Neural cell (in vitro differentiated cells): ENCODE data around the gene DENND5B. TPM values are rescaled to one million over a fixed set of nuclear protein-coding genes. Genes with fewer than 3 reads are reported as not detected.

ENCODE experiments used
- H2AFZ ChIP-seq: fragments of 200-600, 300-800 bp; sonication (generic), shearing (Covaris generic); 2 replicates; pipeline ENCODE4 v1.6.0; 2014; ENCODE audit warnings: low read depth, mild to moderate bottlenecking, antibody characterized with exemption, low read length, moderate library complexity
- H3F3A ChIP-seq: fragments of 200-600 bp; shearing (Covaris generic); 2 replicates; pipeline ENCODE4 v1.6.1; 2016; ENCODE audit warnings: mild to moderate bottlenecking, moderate library complexity, mixed read lengths, antibody characterized with exemption, low read length; ENCODE audit not compliant: insufficient read depth, poor library complexity, severe bottlenecking
- H3K27ac ChIP-seq: fragments of 200-600, 300-800 bp; sonication (generic), shearing (Covaris generic); 2 replicates; pipeline ENCODE4 v1.5.1; 2014; ENCODE audit warnings: mild to moderate bottlenecking, low read length, moderate library complexity
- H3K27me3 ChIP-seq: fragments of 300-800, 200-600 bp; sonication (generic), shearing (Covaris generic); 2 replicates; pipeline ENCODE4 v1.6.0; 2014; ENCODE audit warnings: mild to moderate bottlenecking, low read depth, low read length, moderate library complexity; ENCODE audit not compliant: insufficient read depth
- H3K36me3 ChIP-seq: fragments of 300-800, 200-600 bp; sonication (generic), shearing (Covaris generic); 2 replicates; pipeline ENCODE4 v1.5.1; 2014; ENCODE audit warnings: mild to moderate bottlenecking, antibody characterized with exemption, low read length, moderate library complexity; ENCODE audit not compliant: insufficient read depth
- H3K4me2 ChIP-seq: fragments of 300-800, 200-600 bp; sonication (generic), shearing (Covaris generic); 2 replicates; pipeline ENCODE4 v1.6.0; 2014; ENCODE audit warnings: mild to moderate bottlenecking, low read length
- H3K4me3 ChIP-seq: fragments of 300-800, 200-600 bp; sonication (generic), shearing (Covaris generic); 2 replicates; pipeline ENCODE4 v1.5.1; 2014; ENCODE audit warnings: mild to moderate bottlenecking, low read length, moderate library complexity
- H3K79me2 ChIP-seq: fragments of 200-600 bp; shearing (Covaris generic); replicated peaks from 2 replicates; pipeline ENCODE4 v1.6.0; 2014; ENCODE audit warnings: mild to moderate bottlenecking, low read length, moderate library complexity; ENCODE audit not compliant: insufficient read depth
- H3K9ac ChIP-seq: fragments of 300-800, 200-600 bp; sonication (generic), shearing (Covaris generic); 2 replicates; pipeline ENCODE4 v1.6.1; 2016; ENCODE audit warnings: mild to moderate bottlenecking, low read length, mixed read lengths
- H3K9me2 ChIP-seq: fragments of 200-600 bp; shearing (Covaris generic); 2 replicates; pipeline ENCODE4 v1.6.1; 2016; ENCODE audit warnings: mild to moderate bottlenecking, low read length, mixed read lengths; ENCODE audit not compliant: insufficient read depth
- H3K9me3 ChIP-seq: fragments of 200-600, 300-800 bp; sonication (generic), shearing (Covaris generic); 2 replicates; pipeline ENCODE4 v1.6.1; 2016; ENCODE audit warnings: mild to moderate bottlenecking, mixed run types, low read length, moderate library complexity, mixed read lengths
- H4K20me1 ChIP-seq: fragments of 200-600 bp; shearing (Covaris generic); 2 replicates; pipeline ENCODE4 v1.6.1; 2016; ENCODE audit warnings: mild to moderate bottlenecking, mixed run types; ENCODE audit not compliant: insufficient read depth
- CTCF ChIP-seq: fragments of 450-650 bp; IDR thresholded peaks from 2 replicates; pipeline ENCODE4 v1.5.1; 2014; ENCODE audit warnings: antibody characterized with exemption, mild to moderate bottlenecking, moderate library complexity; ENCODE audit not compliant: poor library complexity, severe bottlenecking
- EP300 ChIP-seq: fragments of 450-650 bp; conservative IDR thresholded peaks from 2 replicates; pipeline ENCODE4 v1.6.1; 2014; ENCODE audit warnings: antibody characterized with exemption, mild to moderate bottlenecking, moderate library complexity; ENCODE audit not compliant: poor library complexity, severe bottlenecking
- EZH2 ChIP-seq: fragments of 200-600, 300-800 bp; shearing (Covaris generic), sonication (generic); IDR thresholded peaks from 2 replicates; pipeline ENCODE4 v1.6.1; 2014; ENCODE audit warnings: antibody characterized with exemption, low read length, borderline replicate concordance, mild to moderate bottlenecking; ENCODE audit not compliant: insufficient read depth, poor library complexity, severe bottlenecking
- MXI1 ChIP-seq: fragments of 450-650 bp; conservative IDR thresholded peaks from 2 replicates; pipeline ENCODE4 v1.6.1; 2014; ENCODE audit warnings: antibody characterized with exemption, mild to moderate bottlenecking; ENCODE audit not compliant: poor library complexity, severe bottlenecking
- POLR2AphosphoS5 ChIP-seq: IDR thresholded peaks from 2 replicates; pipeline ENCODE4 v1.6.1; 2012
- RAD21 ChIP-seq: fragments of 450-650 bp; conservative IDR thresholded peaks from 2 replicates; pipeline ENCODE4 v1.6.1; 2014; ENCODE audit warnings: antibody characterized with exemption, mild to moderate bottlenecking, moderate library complexity
- REST ChIP-seq: IDR thresholded peaks from 2 replicates; pipeline ENCODE4 v1.6.1; 2012; ENCODE audit warnings: borderline replicate concordance
- SMC3 ChIP-seq: fragments of 450-650 bp; conservative IDR thresholded peaks from 2 replicates; pipeline ENCODE4 v1.6.1; 2014; ENCODE audit warnings: antibody characterized with exemption, mild to moderate bottlenecking, moderate library complexity; ENCODE audit not compliant: poor library complexity
- TAF1 ChIP-seq: IDR thresholded peaks from 2 replicates; pipeline ENCODE4 v1.6.1; 2012; ENCODE audit warnings: low read depth
- polyA plus RNA-seq: library from polyadenylated mRNA; depleted of rRNA; stranded (reverse); fragments of >200 nt; gene quantifications from 2 replicates; pipeline ENCODE4 v1.2.3, GENCODE V29; 2014

DENND5B gene
- polyA plus RNA-seq, 1 donor from 2014 or later, result 23.8 TPM

- no peak overlapping the region for H3K27ac ChIP-seq
- H3F3A ChIP-seq, result no peaks in the 10 kb centered on the region
- H3K9me2 ChIP-seq, result no peaks in the 10 kb centered on the region
- no peak overlapping the region for H2AFZ ChIP-seq
- no peaks in the 10 kb centered on the region for H3K79me2 ChIP-seq
- H3K4me2 ChIP-seq, result no peak overlapping the region
- TF ChIP-seq RAD21, result no peak
- TF ChIP-seq CTCF, result no peak
- TF ChIP-seq POLR2AphosphoS5, result no peak
- no peak for TF ChIP-seq TAF1
- no peak for TF ChIP-seq REST
- TF ChIP-seq SMC3, result no peak
- no peaks in the 10 kb centered on the region for H3K9me3 ChIP-seq
- H3K4me3 ChIP-seq, result no peak overlapping the region
- no peaks in the 10 kb centered on the region for H4K20me1 ChIP-seq
- no peaks in the 10 kb centered on the region for H3K27me3 ChIP-seq
- H3K9ac ChIP-seq, result no peak overlapping the region
- H3K36me3 ChIP-seq, result peaks cover 6% of the 10 kb centered on the region
Measured at GRCh38 chr12:31478425-31478824, 112.5 kb downstream of the DENND5B start.

GRCh38 chr12:31477687-31478086 is 113.2 kb downstream of the DENND5B start:
- Histone ChIP-seq H3K27ac (no peak overlapping the region), H3K27me3 (no peaks in the 10 kb centered on the region), H3F3A (no peaks in the 10 kb centered on the region), H4K20me1 (no peaks in the 10 kb centered on the region), H3K9me2 (no peaks in the 10 kb centered on the region), H3K79me2 (no peaks in the 10 kb centered on the region), H3K9ac (no peak overlapping the region), H3K9me3 (no peaks in the 10 kb centered on the region), H2AFZ (no peak overlapping the region), H3K4me2 (no peak overlapping the region), H3K36me3 (peaks cover 6% of the 10 kb centered on the region), H3K4me3 (no peak overlapping the region)
- TF ChIP-seq EP300 (no peak), MXI1 (no peak)

- Histone ChIP-seq H3K36me3 (peaks cover 6% of the 10 kb centered on the region), H2AFZ (no peak overlapping the region), H3K9me2 (no peaks in the 10 kb centered on the region), H3K4me2 (no peak overlapping the region), H3F3A (no peaks in the 10 kb centered on the region), H3K27ac (no peak overlapping the region), H3K27me3 (no peaks in the 10 kb centered on the region), H3K4me3 (no peak overlapping the region), H4K20me1 (no peaks in the 10 kb centered on the region), H3K9ac (no peak overlapping the region), H3K79me2 (no peaks in the 10 kb centered on the region), H3K9me3 (no peaks in the 10 kb centered on the region)
- TF ChIP-seq MXI1 (no peak), CTCF (no peak), SMC3 (no peak), REST (no peak), RAD21 (no peak), EZH2 (no peak), POLR2AphosphoS5 (no peak)
Measured at GRCh38 chr12:31476437-31476836, 114.5 kb downstream of the DENND5B start.
